CD4-positive, alpha-beta memory T cell (primary cell): Measurements from ENCODE around the gene SOCS2. TPM values are rescaled to one million over a fixed set of nuclear protein-coding genes. Genes with fewer than 3 reads are reported as not detected.
"Not testable (repeated sequence)": the region's sequence is repeated elsewhere in the genome, so short reads cannot be mapped to it uniquely, and the experiment has no call there.

ENCODE experiments used
- CTCF ChIA-PET: fragments of 350-600 bp; sonication (Branson Sonifier 250); formaldehyde crosslinking; loops from one replicate; lab custom pipeline; 2021; ENCODE audit warnings: inconsistent platforms; ENCODE audit not compliant: partially characterized antibody; lab: Charles Lee
- POLR2A ChIA-PET: fragments of 350-600 bp; sonication (Branson Sonifier 250); formaldehyde crosslinking; loops from one replicate; lab custom pipeline; 2021; ENCODE audit not compliant: partially characterized antibody; lab: Charles Lee
- DNase-seq, 5 donors: peaks; one replicate each; pipeline versions ENCODE4 v3.0.0 to v3.0.0-alpha.2; 2020 to 2022; ENCODE audit warnings: mixed read lengths in 1 of 5
- H3K27ac ChIP-seq: one replicate; pipeline ENCODE4 v1.7.0; 2013; ENCODE audit warnings: low read depth, low read length
- H3K27me3 ChIP-seq: 2 replicates; pipeline ENCODE4 v1.7.0; 2013; ENCODE audit warnings: mild to moderate bottlenecking, low read length, moderate library complexity; ENCODE audit not compliant: insufficient read depth
- H3K36me3 ChIP-seq: 2 replicates; pipeline ENCODE4 v1.7.0; 2013; ENCODE audit warnings: mild to moderate bottlenecking, low read length, moderate library complexity; ENCODE audit not compliant: insufficient read depth
- H3K4me1 ChIP-seq: 2 replicates; pipeline ENCODE4 v1.7.0; 2013; ENCODE audit warnings: mild to moderate bottlenecking, low read length, moderate library complexity; ENCODE audit not compliant: insufficient read depth
- H3K4me3 ChIP-seq, 2 donors: one replicate each; pipeline ENCODE4 v1.7.0; 2013; ENCODE audit warnings: low read length in 2 of 2, mild to moderate bottlenecking in 1 of 2
- H3K9me3 ChIP-seq, 2 donors: one replicate each; pipeline ENCODE4 v1.7.0; 2013; ENCODE audit warnings: low read length in 2 of 2, control low read depth in 1 of 2; ENCODE audit not compliant: control insufficient read depth in 1 of 2
- H3K27ac Mint-ChIP-seq, 7 donors: one replicate each; pipeline ENCODE4 v1.8.0; 2020 to 2021; ENCODE audit warnings: mixed read lengths in 7 of 7, mild to moderate bottlenecking in 6 of 7, inconsistent platforms in 3 of 7, moderate library complexity in 3 of 7
- H3K27me3 Mint-ChIP-seq, 2 donors: one replicate each; pipeline ENCODE4 v1.8.0; 2020 to 2021; ENCODE audit warnings: mixed read lengths in 2 of 2
- H3K36me3 Mint-ChIP-seq, 2 donors: one replicate each; pipeline ENCODE4 v1.8.0; 2020 to 2021; ENCODE audit warnings: mixed read lengths in 2 of 2, inconsistent platforms in 1 of 2, mild to moderate bottlenecking in 1 of 2
- H3K4me1 Mint-ChIP-seq, 4 donors: one replicate each; pipeline ENCODE4 v1.8.0; 2020 to 2021; ENCODE audit warnings: mixed read lengths in 4 of 4, mild to moderate bottlenecking in 1 of 4
- H3K4me3 Mint-ChIP-seq, 8 donors: one replicate each; pipeline ENCODE4 v1.8.0; 2020 to 2021; ENCODE audit warnings: mixed read lengths in 8 of 8, mild to moderate bottlenecking in 7 of 8, moderate library complexity in 6 of 8, inconsistent platforms in 3 of 8
- H3K9me3 Mint-ChIP-seq, 8 donors: one replicate each; pipeline ENCODE4 v1.8.0; 2020 to 2021; ENCODE audit warnings: mixed read lengths in 8 of 8, mild to moderate bottlenecking in 5 of 8, inconsistent platforms in 3 of 8, moderate library complexity in 1 of 8
- intact Hi-C: fragments of 100-400 bp; cut with micrococcal nuclease; formaldehyde crosslinking; loops from one replicate; pipeline ENCODE4 v1.15.1; 2023
- polyA plus RNA-seq, 2 donors: library from polyadenylated mRNA; unstranded; fragments of 300-500 nt; fragmentation: Illumina TruSeq; gene quantifications; one replicate each; pipeline ENCODE4 v1.2.3, GENCODE V29; 2021
- total RNA-seq, 2 experiments: library from RNA; stranded (reverse); gene quantifications; one replicate each; pipeline ENCODE4 v1.2.3, GENCODE V29; 2021

SOCS2 gene
- total and polyA plus RNA-seq, 4 experiments from 2014 or later: 1.7 to 69.0 (median 20.0) TPM

DNA sequence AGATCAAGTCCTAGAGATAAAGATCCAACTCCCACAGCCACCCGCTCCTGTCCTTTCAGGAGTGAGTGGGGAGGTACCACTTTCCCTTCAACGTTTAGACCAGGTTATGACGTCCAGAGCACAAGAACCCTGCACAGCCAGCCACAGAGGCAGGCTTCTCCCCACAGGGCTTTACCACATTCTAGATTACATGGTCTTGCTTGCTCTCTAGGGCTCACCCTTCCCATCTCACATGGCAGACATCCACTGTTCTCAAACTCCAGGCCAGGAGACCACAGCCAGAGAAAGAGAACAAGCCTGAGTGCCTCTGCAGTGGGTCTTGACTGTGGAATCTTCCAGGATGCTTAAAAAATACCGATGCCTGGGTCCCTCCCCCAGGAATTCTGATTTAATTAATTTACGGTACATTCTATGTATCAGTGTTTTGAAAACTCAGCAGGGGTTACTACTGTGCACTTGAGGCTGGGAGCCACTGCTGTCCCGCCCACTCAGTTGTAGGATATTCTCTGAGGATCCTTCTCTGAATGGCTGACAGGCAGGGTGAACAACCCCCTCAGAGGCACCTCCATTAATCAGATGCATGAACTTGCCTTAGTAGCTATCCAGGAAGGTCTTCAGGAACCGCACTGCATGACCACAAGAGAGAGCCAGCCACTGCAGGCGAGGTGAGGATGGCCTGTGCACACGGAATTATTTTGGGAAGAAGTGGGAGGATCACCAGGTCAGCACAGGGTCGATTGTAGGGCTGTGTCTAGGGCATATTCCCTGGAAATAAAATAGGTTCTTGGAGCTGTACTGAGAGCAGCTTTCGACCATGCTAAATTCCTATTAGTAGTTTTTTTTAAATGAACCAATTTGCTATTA lies 21.5 kb upstream of the SOCS2 start:
- CTCF ChIA-PET: no interaction called here
- H3K27ac Mint-ChIP-seq: peak overlapping the region in 1 of 7 donors; percentile 18
- intact Hi-C loops: no loop called here

DNA sequence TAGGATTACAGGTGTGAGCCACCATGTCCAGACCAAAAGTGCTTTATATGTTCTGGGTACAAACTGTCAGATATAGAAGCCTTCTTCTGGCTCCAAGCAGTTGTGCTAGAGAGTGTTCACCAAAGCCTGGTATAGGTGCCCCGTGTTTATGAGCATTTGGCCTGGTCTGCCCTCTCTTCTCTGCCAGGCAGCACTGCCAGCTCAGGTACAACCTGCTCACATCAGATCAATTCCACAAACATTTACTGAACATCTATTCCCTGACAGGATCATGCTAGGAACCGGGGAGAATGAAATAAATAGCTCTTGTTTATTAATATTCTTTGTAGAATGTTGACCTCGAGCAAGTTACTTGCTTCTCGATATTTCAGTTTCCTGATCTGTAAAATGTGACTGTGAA lies 20.0 kb upstream of the SOCS2 start:
- Mint-ChIP-seq H3K4me1 (peaks cover 0 to 4% (median 0%) of the 10 kb centered on the region in 4 donors), H3K9me3 (no peaks in the 10 kb centered on the region), H3K36me3 (peaks cover 0 to 26% of the 10 kb centered on the region in 2 donors), H3K4me3 (no peak overlapping the region), H3K27me3 (no peaks in the 10 kb centered on the region), H3K27ac (no peak overlapping the region)
- CTCF ChIA-PET: interaction anchor here (1.3 kb wide), 1 partner anchor 549 kb away, joined by 4 read pairs; no protein-coding TSS in a partner anchor
- H3K36me3 ChIP-seq: no peaks in the 10 kb centered on the region
- H3K27me3 ChIP-seq: no peaks in the 10 kb centered on the region
- no peak for DNase-seq
- no peaks in the 10 kb centered on the region for H3K9me3 ChIP-seq
- POLR2A ChIA-PET: interaction anchor here (0.7 kb wide), 1 partner anchor 966 kb away, joined by 3 read pairs; no protein-coding TSS in a partner anchor
- H3K4me1 ChIP-seq: no peaks in the 10 kb centered on the region
- intact Hi-C loops: no loop called here
- no peak overlapping the region for H3K4me3 ChIP-seq
- no peak overlapping the region for H3K27ac ChIP-seq

More for the DNA sequence above, 21.5 kb upstream of the SOCS2 start:
- H3K27ac ChIP-seq: no peak overlapping the region
- H3K36me3 ChIP-seq: no peaks in the 10 kb centered on the region
- Mint-ChIP-seq H3K9me3 (no peaks in the 10 kb centered on the region), H3K4me1 (peaks cover 0 to 4% (median 0%) of the 10 kb centered on the region in 4 donors), H3K27me3 (no peaks in the 10 kb centered on the region), H3K4me3 (no peak overlapping the region), H3K36me3 (peaks cover 0 to 22% of the 10 kb centered on the region in 2 donors)
- POLR2A ChIA-PET: no interaction called here
- no peaks in the 10 kb centered on the region for H3K27me3 ChIP-seq
- DNase-seq: no peak
- no peaks in the 10 kb centered on the region for H3K4me1 ChIP-seq
- no peak overlapping the region for H3K4me3 ChIP-seq
- no peaks in the 10 kb centered on the region for H3K9me3 ChIP-seq

DNA sequence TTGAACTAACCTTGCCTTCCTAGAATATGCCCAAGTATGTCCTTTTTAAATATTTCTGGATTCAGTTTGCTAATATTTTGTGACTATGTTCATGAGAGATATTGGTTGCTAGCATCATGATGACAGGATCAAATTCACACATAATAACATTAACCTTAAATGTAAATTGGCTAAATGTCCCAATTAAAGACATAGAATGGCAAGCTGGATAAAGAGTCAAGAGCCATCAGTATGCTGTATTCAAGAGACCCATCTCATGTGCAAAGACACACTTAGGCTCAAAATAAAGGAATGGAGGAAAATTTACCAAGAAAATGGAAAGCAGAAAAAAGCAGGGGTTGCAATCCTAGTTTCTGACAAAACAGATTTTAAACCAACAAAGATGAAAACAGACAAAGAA lies 14.6 kb upstream of the SOCS2 start:
- Mint-ChIP-seq H3K9me3 (peaks cover 4 to 16% (median 14%) of the 10 kb centered on the region in 8 donors), H3K36me3 (peaks cover 27 to 57% of the 10 kb centered on the region in 2 donors), H3K27ac (peak overlapping the region in 1 of 7 donors; percentile 57)
- H3K4me1 ChIP-seq, H3K27me3 ChIP-seq, CTCF ChIA-PET, POLR2A ChIA-PET, DNase-seq, H3K4me3 Mint-ChIP-seq, intact Hi-C loops, H3K4me3 ChIP-seq, H3K27ac ChIP-seq, H3K36me3 ChIP-seq, H3K27me3 Mint-ChIP-seq, H3K9me3 ChIP-seq, H3K4me1 Mint-ChIP-seq: not testable (repeated sequence)

DNA sequence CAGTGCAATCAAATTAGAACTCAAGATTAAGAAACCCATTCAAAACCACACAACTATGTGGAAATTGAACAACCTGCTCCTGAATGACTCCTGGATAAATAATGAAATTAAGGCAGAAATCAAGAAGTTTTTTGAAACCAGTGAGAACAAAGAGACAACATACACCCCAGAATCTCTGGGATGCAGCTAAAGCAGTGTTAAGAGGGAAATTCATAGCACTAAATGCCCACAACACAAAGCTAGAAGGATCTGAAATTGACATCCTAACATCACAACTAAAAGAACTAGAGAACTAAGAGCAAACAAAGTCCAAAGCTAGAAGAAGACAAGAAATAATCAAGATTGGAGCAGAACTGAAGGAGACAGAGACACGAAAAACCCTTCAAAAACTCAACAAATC lies 13.8 kb upstream of the SOCS2 start:
- POLR2A ChIA-PET: not testable (repeated sequence)

DNA sequence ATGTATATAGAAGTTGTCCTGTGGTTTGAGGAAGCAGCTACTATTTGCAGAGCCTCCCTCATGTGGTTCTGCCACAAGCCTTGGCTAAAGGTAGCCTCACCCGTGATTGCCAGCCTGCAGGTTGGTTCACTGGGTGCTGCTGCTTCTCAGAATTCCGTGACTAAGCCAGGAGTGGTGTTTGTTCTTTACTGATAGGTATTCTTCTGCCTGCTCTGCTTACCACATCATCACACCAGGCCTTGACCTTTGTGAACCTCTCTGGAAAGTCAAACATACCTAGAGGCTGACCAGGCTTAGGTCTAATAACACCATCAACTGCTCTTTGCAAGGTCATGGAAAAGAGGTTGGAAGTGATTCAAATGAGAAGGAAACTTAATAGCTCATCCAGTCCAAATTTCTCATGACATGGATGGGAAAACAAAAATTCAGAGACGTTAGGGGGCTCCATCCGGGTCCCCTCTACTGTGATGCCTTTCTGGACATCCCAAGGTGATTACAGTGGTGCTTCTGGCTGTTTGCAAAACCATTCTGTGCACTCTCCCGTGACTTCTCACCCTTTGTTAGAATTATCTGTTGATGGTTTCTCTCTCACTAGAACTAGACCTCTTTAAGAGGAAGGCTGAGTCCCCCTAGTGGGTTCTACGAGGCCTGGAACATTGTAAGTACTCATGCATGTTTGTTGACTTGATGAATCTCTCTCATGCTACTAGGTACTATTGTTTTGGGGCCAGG lies 8.5 kb upstream of the SOCS2 start:
- Histone ChIP-seq H3K4me3 (no peak overlapping the region), H3K27me3 (no peaks in the 10 kb centered on the region), H3K36me3 (no peaks in the 10 kb centered on the region), H3K27ac (no peak overlapping the region), H3K4me1 (peaks cover 5% of the 10 kb centered on the region), H3K9me3 (no peaks in the 10 kb centered on the region)
- ChIA-PET POLR2A (no interaction called here), CTCF (interaction anchor here (1.7 kb wide), 1 partner anchor 538 kb away, joined by 17 read pairs; no protein-coding TSS in a partner anchor)
- Mint-ChIP-seq H3K36me3 (peaks cover 22 to 45% of the 10 kb centered on the region in 2 donors), H3K27me3 (no peaks in the 10 kb centered on the region), H3K27ac (no peak overlapping the region), H3K4me1 (peaks cover 4 to 8% (median 6%) of the 10 kb centered on the region in 4 donors), H3K9me3 (peaks cover 0 to 4% (median 2%) of the 10 kb centered on the region in 8 donors), H3K4me3 (no peak overlapping the region)
- intact Hi-C loops: no loop called here
- DNase-seq: no peak

More for the DNA sequence above, 13.8 kb upstream of the SOCS2 start:
- H3K9me3 Mint-ChIP-seq: peaks cover 4 to 16% (median 14%) of the 10 kb centered on the region in 8 donors
- CTCF ChIA-PET, H3K9me3 ChIP-seq, H3K4me1 Mint-ChIP-seq, intact Hi-C loops, DNase-seq, H3K27me3 Mint-ChIP-seq, H3K4me3 ChIP-seq, H3K4me3 Mint-ChIP-seq, H3K27ac ChIP-seq, H3K27me3 ChIP-seq, H3K4me1 ChIP-seq, H3K36me3 ChIP-seq: not testable (repeated sequence)
- H3K27ac Mint-ChIP-seq: peak overlapping the region in 1 of 7 donors; percentile 48
- peaks cover 27 to 57% of the 10 kb centered on the region in 2 donors for H3K36me3 Mint-ChIP-seq

DNA sequence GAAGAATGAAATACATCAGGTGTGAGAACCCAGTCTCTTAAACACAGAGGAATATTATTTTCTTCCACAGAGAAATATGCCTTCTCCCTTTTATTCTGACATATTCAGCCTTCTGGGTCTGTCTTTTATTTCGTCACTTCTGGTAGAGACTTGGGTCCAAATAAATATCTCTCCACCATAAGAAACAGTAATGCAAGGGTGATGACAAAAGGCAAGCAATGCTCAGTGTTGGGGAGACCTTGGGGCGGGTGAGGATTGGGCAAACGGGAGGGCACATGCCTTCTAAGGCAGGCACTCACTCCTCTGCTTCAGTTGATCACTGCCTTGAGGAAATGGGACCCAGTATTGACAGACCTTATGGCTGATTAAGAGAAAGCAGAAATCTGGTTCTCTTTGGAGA lies 6.7 kb upstream of the SOCS2 start:
- Mint-ChIP-seq H3K4me1 (peaks cover 4 to 18% (median 8%) of the 10 kb centered on the region in 4 donors), H3K27ac (no peak overlapping the region), H3K27me3 (no peaks in the 10 kb centered on the region), H3K4me3 (no peak overlapping the region), H3K9me3 (peaks cover 0 to 2% (median 0%) of the 10 kb centered on the region in 8 donors), H3K36me3 (peaks cover 13 to 31% of the 10 kb centered on the region in 2 donors)
- POLR2A ChIA-PET: no interaction called here
- CTCF ChIA-PET: interaction anchor here (6.4 kb wide), 1 partner anchor 536 kb away, joined by 217 read pairs; no protein-coding TSS in a partner anchor
- Histone ChIP-seq H3K9me3 (no peaks in the 10 kb centered on the region), H3K27me3 (no peaks in the 10 kb centered on the region), H3K4me3 (no peak overlapping the region), H3K36me3 (no peaks in the 10 kb centered on the region), H3K4me1 (peaks cover 10% of the 10 kb centered on the region), H3K27ac (no peak overlapping the region)
- no peak for DNase-seq
- intact Hi-C loops: no loop called here

DNA sequence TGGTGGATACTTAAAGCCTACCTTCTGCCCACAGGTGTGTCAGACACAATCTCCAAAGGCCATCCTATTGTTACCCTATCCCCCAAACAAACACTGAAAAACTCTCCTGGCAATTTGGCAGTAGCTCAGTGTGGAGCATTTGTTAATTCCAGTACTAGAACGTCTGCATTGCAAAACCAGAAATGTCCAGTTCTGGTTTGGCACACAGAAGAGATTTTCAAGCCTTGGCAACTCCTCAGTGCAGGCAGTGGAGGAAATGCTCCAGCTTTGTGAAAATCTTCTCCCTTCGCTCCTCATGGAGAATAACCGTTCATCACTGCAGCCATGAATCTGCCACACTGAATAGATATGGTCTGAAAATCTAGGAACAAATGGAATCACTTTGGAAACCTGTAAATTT lies 5.3 kb upstream of the SOCS2 start:
- ChIA-PET POLR2A (interaction anchor here (1.2 kb wide), 1 partner anchor 535 kb away, joined by 4 read pairs; no protein-coding TSS in a partner anchor), CTCF (interaction anchor here (0.6 to 6.4 kb wide), 3 partner anchors 64 to 534 kb away, joined by 4 to 217 read pairs (median 37); no protein-coding TSS in a partner anchor)
- intact Hi-C loops: no loop called here
- Mint-ChIP-seq H3K4me1 (peaks cover 5 to 20% (median 9%) of the 10 kb centered on the region in 4 donors), H3K9me3 (no peaks in the 10 kb centered on the region), H3K4me3 (no peak overlapping the region), H3K27ac (no peak overlapping the region), H3K36me3 (peaks cover 9 to 19% of the 10 kb centered on the region in 2 donors), H3K27me3 (peaks cover 0 to under 1% of the 10 kb centered on the region in 2 donors)
- Histone ChIP-seq H3K4me3 (no peak overlapping the region), H3K36me3 (no peaks in the 10 kb centered on the region), H3K9me3 (no peaks in the 10 kb centered on the region), H3K4me1 (peaks cover 12% of the 10 kb centered on the region), H3K27me3 (no peaks in the 10 kb centered on the region), H3K27ac (no peak overlapping the region)
- no peak for DNase-seq
